ENCODE measurements around the gene PADI2. TPM values are rescaled to one million over a fixed set of nuclear protein-coding genes. Genes with fewer than 3 reads are reported as not detected.

PADI2 gene
- total RNA-seq, 2 donors from 2014 or later, result 0.52 to 0.63 TPM

DNA sequence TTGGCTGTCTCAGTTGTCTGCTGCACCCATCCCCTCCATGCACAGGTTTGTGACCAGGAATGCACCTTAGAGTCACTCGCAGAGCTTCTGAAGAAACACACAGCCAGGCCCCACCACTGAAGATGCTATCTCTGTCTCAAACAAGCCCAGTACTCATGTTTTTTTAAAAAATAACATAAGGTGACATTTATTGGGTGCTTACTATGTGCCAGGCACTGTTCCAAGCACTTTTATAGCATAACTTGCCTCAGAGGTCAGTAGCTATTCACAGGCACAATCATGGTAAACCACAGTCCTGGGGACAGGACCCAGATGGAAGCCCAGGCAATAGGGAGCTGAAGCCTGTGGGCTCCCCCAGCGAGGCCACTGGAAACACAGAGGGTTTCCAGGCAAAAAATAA is 98.7 kb downstream of the PADI2 start:
- Histone ChIP-seq H3K4me1 (no peaks in the 10 kb centered on the region), H3K27ac (no peak overlapping the region), H3K9me3 (no peaks in the 10 kb centered on the region), H3K4me3 (no peak overlapping the region), H3K36me3 (peaks cover 77% of the 10 kb centered on the region), H3K27me3 (no peaks in the 10 kb centered on the region)
- TF ChIP-seq, protein P1, sequence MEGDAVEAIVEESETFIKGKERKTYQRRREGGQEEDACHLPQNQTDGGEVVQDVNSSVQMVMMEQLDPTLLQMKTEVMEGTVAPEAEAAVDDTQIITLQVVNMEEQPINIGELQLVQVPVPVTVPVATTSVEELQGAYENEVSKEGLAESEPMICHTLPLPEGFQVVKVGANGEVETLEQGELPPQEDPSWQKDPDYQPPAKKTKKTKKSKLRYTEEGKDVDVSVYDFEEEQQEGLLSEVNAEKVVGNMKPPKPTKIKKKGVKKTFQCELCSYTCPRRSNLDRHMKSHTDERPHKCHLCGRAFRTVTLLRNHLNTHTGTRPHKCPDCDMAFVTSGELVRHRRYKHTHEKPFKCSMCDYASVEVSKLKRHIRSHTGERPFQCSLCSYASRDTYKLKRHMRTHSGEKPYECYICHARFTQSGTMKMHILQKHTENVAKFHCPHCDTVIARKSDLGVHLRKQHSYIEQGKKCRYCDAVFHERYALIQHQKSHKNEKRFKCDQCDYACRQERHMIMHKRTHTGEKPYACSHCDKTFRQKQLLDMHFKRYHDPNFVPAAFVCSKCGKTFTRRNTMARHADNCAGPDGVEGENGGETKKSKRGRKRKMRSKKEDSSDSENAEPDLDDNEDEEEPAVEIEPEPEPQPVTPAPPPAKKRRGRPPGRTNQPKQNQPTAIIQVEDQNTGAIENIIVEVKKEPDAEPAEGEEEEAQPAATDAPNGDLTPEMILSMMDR (IDR thresholded peaks at IDR 0.05), result no peak
- DNase-seq (ENCODE audit: low spot score), result no peak

DNA sequence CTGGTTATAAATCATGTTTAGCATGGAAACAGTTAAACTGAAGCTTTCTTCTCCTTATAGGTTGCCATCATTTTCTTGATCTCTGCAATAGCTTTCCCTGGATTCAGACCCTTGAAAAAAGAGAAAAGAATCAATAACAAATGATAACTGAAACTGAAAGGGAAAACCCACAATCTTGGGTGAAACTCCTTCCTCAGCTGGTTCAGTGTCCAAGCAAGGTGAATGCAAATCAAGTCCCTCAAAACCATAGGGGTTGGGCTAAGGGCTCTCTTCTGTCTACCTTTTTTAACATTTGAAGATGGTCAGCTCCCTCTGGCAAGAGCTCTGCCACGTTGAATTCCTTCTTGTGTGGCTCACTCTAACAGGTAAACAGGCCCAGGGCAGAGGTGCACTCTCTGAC is 100.4 kb downstream of the PADI2 start:
- no peak for DNase-seq (ENCODE audit: low spot score)
- Histone ChIP-seq H3K4me3 (no peak overlapping the region), H3K4me1 (no peaks in the 10 kb centered on the region), H3K36me3 (peaks cover 61% of the 10 kb centered on the region), H3K27me3 (no peaks in the 10 kb centered on the region), H3K9me3 (no peaks in the 10 kb centered on the region), H3K27ac (no peak overlapping the region)
- TF ChIP-seq, protein P1 (IDR thresholded peaks at IDR 0.05), result no peak

DNA sequence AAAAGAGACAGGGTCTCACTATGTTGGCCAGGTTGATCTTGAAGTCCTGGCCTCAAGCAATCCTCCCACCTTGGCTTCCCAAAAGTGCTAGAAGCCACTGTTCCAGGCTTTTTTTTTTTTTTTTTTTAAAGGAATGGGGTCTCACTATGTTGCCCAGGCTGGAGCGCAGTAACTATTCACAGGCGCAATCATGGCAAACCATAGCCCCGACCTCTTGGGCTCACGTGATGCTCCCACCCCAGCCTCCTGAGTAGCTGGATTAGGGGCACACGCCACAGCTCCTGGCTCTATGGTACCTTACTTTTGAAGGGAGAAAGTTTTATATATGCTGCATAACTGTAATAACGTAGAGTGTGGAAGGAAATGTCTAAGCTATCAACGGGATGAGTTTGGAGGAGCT is 101.8 kb downstream of the PADI2 start:
- Histone ChIP-seq H3K27me3 (no peaks in the 10 kb centered on the region), H3K27ac (no peak overlapping the region), H3K9me3 (no peaks in the 10 kb centered on the region), H3K36me3 (peaks cover 47% of the 10 kb centered on the region), H3K4me1 (peaks cover 0 to 3% of the 10 kb centered on the region in 2 donors), H3K4me3 (no peak overlapping the region)
- TF ChIP-seq, protein P1 (IDR thresholded peaks at IDR 0.05), result no peak
- DNase-seq (ENCODE audit: low spot score), result no peak

Other genes starting within 250 kb of the PADI2 start
- gene RNU1-2, start 223.5 kb downstream of the PADI2 start, total RNA-seq, result not detected
- 10 to 100 TPM; 10.0 to 11.7 TPM for gene CROCC, start 197.5 kb downstream of the PADI2 start, total RNA-seq
- 1 to 10 TPM; 5.5 to 8.6 TPM for gene MFAP2, start 138.8 kb downstream of the PADI2 start, total RNA-seq
- gene ATP13A2, start 107.5 kb downstream of the PADI2 start, total RNA-seq, result 10 to 100 TPM; 13.6 to 24.2 TPM
- 100 to 1,000 TPM; 240 to 528 TPM for gene SDHB, start 65.4 kb downstream of the PADI2 start, total RNA-seq
- not detected for gene PADI1, start 85.7 kb upstream of the PADI2 start, total RNA-seq
- not detected for gene PADI3, start 129.6 kb upstream of the PADI2 start, total RNA-seq
- gene PADI4, start 188.7 kb upstream of the PADI2 start, total RNA-seq, result under 1 TPM; 0.19 to 0.31 TPM